ENCODE results near the gene YTHDC2.
A peak's percentile ranks its signal among the peaks of the same experiment; 100 is the strongest.

The YTHDC2 gene

DNA sequence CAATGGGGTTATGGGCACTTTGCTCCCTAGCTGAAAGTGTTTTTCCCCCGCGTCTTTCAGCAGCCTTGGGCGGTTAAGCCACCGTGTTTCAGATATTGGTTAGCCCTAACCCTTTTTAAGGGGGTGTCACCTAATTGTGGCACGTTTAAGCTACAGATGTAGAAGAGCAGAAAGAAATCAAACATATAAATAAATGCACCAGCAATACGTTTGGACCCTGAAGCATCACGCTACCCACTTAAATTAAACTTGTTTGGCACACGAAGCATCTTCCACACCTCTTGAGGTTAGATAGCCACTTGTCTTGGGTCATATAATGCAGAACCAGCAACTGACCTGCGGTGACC, 768 bp downstream of the YTHDC2 start:
- H3K27ac ChIP-seq (replicated peaks), result peak overlapping the region; percentile 62
- DNase-seq (ENCODE audit: low read depth in 1 of 2, low spot score in 1 of 2), result no peak
- peak overlapping the region; percentile 68 for H3K4me3 ChIP-seq (replicated peaks; ENCODE audit: insufficient read depth, low read length)
- no peaks in the 10 kb centered on the region for H3K27me3 ChIP-seq (ENCODE audit: insufficient read depth, poor library complexity, severe bottlenecking)
- TF ChIP-seq GABPA (IDR thresholded peaks at IDR 0.05; ENCODE audit: low read depth), result no peak
- TF ChIP-seq, protein P1, sequence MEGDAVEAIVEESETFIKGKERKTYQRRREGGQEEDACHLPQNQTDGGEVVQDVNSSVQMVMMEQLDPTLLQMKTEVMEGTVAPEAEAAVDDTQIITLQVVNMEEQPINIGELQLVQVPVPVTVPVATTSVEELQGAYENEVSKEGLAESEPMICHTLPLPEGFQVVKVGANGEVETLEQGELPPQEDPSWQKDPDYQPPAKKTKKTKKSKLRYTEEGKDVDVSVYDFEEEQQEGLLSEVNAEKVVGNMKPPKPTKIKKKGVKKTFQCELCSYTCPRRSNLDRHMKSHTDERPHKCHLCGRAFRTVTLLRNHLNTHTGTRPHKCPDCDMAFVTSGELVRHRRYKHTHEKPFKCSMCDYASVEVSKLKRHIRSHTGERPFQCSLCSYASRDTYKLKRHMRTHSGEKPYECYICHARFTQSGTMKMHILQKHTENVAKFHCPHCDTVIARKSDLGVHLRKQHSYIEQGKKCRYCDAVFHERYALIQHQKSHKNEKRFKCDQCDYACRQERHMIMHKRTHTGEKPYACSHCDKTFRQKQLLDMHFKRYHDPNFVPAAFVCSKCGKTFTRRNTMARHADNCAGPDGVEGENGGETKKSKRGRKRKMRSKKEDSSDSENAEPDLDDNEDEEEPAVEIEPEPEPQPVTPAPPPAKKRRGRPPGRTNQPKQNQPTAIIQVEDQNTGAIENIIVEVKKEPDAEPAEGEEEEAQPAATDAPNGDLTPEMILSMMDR (IDR thresholded peaks at IDR 0.05; ENCODE audit: insufficient read depth, low read length), result no peak
- TF ChIP-seq SPI1 (IDR thresholded peaks at IDR 0.05; ENCODE audit: borderline replicate concordance, low read depth), result no peak
- TF ChIP-seq POLR2AphosphoS5 (IDR thresholded peaks at IDR 0.05; ENCODE audit: low read depth), result no peak
- TF ChIP-seq, protein P2, sequence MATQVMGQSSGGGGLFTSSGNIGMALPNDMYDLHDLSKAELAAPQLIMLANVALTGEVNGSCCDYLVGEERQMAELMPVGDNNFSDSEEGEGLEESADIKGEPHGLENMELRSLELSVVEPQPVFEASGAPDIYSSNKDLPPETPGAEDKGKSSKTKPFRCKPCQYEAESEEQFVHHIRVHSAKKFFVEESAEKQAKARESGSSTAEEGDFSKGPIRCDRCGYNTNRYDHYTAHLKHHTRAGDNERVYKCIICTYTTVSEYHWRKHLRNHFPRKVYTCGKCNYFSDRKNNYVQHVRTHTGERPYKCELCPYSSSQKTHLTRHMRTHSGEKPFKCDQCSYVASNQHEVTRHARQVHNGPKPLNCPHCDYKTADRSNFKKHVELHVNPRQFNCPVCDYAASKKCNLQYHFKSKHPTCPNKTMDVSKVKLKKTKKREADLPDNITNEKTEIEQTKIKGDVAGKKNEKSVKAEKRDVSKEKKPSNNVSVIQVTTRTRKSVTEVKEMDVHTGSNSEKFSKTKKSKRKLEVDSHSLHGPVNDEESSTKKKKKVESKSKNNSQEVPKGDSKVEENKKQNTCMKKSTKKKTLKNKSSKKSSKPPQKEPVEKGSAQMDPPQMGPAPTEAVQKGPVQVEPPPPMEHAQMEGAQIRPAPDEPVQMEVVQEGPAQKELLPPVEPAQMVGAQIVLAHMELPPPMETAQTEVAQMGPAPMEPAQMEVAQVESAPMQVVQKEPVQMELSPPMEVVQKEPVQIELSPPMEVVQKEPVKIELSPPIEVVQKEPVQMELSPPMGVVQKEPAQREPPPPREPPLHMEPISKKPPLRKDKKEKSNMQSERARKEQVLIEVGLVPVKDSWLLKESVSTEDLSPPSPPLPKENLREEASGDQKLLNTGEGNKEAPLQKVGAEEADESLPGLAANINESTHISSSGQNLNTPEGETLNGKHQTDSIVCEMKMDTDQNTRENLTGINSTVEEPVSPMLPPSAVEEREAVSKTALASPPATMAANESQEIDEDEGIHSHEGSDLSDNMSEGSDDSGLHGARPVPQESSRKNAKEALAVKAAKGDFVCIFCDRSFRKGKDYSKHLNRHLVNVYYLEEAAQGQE (IDR thresholded peaks at IDR 0.05; ENCODE audit: insufficient replicate concordance, low read depth), result no peak

DNA sequence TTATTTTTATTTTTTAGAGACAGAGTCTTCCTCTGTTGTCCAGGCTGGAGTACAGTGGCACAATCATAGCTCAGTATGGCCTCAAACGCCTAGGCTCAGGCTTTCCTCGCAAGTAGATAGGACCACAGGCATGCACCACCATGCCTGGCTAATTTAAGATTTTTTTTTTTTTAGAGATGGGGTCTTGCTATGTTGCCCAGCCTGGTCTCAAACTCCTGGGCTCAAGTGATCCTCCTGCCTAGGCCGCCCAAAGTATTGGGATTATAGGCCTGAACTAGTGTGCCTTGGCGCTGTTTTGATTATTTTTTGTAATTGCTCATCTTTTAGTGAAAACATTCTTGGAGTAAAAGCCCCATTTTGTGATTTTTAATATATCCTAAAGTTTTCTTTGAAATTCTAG, 5.4 kb downstream of the YTHDC2 start:
- Histone ChIP-seq H3K27ac (replicated peaks) (no peak overlapping the region), H3K4me3 (replicated peaks; ENCODE audit: insufficient read depth, low read length) (no peak overlapping the region), H3K27me3 (ENCODE audit: insufficient read depth, poor library complexity, severe bottlenecking) (no peaks in the 10 kb centered on the region)
- no peak for DNase-seq (ENCODE audit: low read depth in 1 of 2, low spot score in 1 of 2)
- TF ChIP-seq, protein P2 (IDR thresholded peaks at IDR 0.05; ENCODE audit: insufficient replicate concordance, low read depth), result no peak
- TF ChIP-seq POLR2AphosphoS5 (IDR thresholded peaks at IDR 0.05; ENCODE audit: low read depth), result no peak
- no peak for TF ChIP-seq GABPA (IDR thresholded peaks at IDR 0.05; ENCODE audit: low read depth)
- TF ChIP-seq, protein P1 (IDR thresholded peaks at IDR 0.05; ENCODE audit: insufficient read depth, low read length), result no peak
- TF ChIP-seq SPI1 (IDR thresholded peaks at IDR 0.05; ENCODE audit: borderline replicate concordance, low read depth), result no peak

DNA sequence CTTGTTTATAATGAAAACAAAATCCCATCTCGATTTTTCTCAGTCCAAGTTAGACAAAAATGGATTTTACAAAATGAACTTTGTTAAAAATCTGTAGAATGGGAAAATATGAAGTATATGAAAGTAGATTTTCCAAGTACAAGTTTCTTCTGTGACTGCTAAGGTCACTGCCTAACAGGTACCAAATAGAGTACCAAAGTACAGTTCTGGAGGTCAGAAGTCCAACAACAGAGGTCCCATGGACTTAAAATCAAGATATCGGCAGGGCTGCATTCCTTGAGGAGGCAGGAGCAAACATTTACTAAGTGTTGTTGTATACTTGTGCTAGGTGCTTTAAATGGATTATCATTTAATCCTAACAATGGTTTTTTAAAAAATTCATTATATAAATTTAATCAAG, 5.9 kb downstream of the YTHDC2 start:
- TF ChIP-seq GABPA (IDR thresholded peaks at IDR 0.05; ENCODE audit: low read depth) (no peak), SPI1 (IDR thresholded peaks at IDR 0.05; ENCODE audit: borderline replicate concordance, low read depth) (no peak)
- TF ChIP-seq, protein P2 (IDR thresholded peaks at IDR 0.05; ENCODE audit: insufficient replicate concordance, low read depth), result no peak
- TF ChIP-seq, protein P1 (IDR thresholded peaks at IDR 0.05; ENCODE audit: insufficient read depth, low read length), result no peak
- DNase-seq (ENCODE audit: low read depth in 1 of 2, low spot score in 1 of 2), result no peak
- Histone ChIP-seq H3K27ac (replicated peaks) (no peak overlapping the region), H3K27me3 (ENCODE audit: insufficient read depth, poor library complexity, severe bottlenecking) (no peaks in the 10 kb centered on the region), H3K4me3 (replicated peaks; ENCODE audit: insufficient read depth, low read length) (no peak overlapping the region)
